ENCODE results near the gene SLC30A1. TPM values are rescaled to one million over a fixed set of nuclear protein-coding genes. Genes with fewer than 3 reads are reported as not detected.

SLC30A1 gene
- polyA plus RNA-seq, 1 of the 3 experiments (the other 2 are of a cell fraction) = 6.9 TPM

- no peak for TF ChIP-seq SMC3 (IDR thresholded peaks at IDR 0.05; ENCODE audit: low read depth, low read length)
- H3K79me2 ChIP-seq (ENCODE audit: insufficient read depth) = no peaks in the 10 kb centered on the region
- no peaks in the 10 kb centered on the region for H3K27me3 ChIP-seq (ENCODE audit: insufficient read depth)
- H3K9ac ChIP-seq = no peak overlapping the region
- H3K4me2 ChIP-seq = no peak overlapping the region
- WGBS (ENCODE audit: low lambda C conversion rate) = 90% methylated on average over 5 of the region's 5 CpGs
- DNase-seq = no peak
- H3K27ac ChIP-seq (ENCODE audit: low read depth in 2 of 2, low read length in 1 of 2) = no peak overlapping the region
- no peak overlapping the region for H3K4me3 ChIP-seq (ENCODE audit: low read depth in 2 of 2, low read length in 1 of 2)
- no peaks in the 10 kb centered on the region for H3K9me2 ChIP-seq
- POLR2A ChIA-PET = no interaction called here
- no peaks in the 10 kb centered on the region for H3K36me3 ChIP-seq (replicated peaks in 1 of 2; ENCODE audit: control insufficient read depth in 1 of 2, insufficient read depth in 2 of 2, low read length in 1 of 2)
- H3K9me3 ChIP-seq = no peaks in the 10 kb centered on the region
- no peaks in the 10 kb centered on the region for H4K20me1 ChIP-seq (ENCODE audit: insufficient read depth)
- CTCF ChIA-PET = interaction anchor here (0.6 kb wide), 1 partner anchor 924 kb away, joined by 3 read pairs; no protein-coding TSS in a partner anchor
- no peaks in the 10 kb centered on the region for H3F3A ChIP-seq (replicated peaks; ENCODE audit: insufficient read depth)
- no peak overlapping the region for H2AFZ ChIP-seq (ENCODE audit: low read depth)
- no peaks in the 10 kb centered on the region for H3K4me1 ChIP-seq (ENCODE audit: control insufficient read depth in 1 of 2, insufficient read depth in 2 of 2, low read depth in 1 of 2, low read length in 1 of 2)
These were observed 44.2 kb downstream of the SLC30A1 start for GRCh38 chr1:211534545-211535291.

GRCh38 chr1:211532088-211532444 is 46.9 kb downstream of the SLC30A1 start:
- no peaks in the 10 kb centered on the region for H3K36me3 ChIP-seq (replicated peaks in 1 of 2; ENCODE audit: control insufficient read depth in 1 of 2, insufficient read depth in 2 of 2, low read length in 1 of 2)
- TF ChIP-seq RCOR1 (IDR thresholded peaks at IDR 0.05; ENCODE audit: low read length) = no peak
- TF ChIP-seq FOXJ3 (CRISPR knock-in tag; IDR thresholded peaks at IDR 0.05) = no peak
- TF ChIP-seq, protein P1, sequence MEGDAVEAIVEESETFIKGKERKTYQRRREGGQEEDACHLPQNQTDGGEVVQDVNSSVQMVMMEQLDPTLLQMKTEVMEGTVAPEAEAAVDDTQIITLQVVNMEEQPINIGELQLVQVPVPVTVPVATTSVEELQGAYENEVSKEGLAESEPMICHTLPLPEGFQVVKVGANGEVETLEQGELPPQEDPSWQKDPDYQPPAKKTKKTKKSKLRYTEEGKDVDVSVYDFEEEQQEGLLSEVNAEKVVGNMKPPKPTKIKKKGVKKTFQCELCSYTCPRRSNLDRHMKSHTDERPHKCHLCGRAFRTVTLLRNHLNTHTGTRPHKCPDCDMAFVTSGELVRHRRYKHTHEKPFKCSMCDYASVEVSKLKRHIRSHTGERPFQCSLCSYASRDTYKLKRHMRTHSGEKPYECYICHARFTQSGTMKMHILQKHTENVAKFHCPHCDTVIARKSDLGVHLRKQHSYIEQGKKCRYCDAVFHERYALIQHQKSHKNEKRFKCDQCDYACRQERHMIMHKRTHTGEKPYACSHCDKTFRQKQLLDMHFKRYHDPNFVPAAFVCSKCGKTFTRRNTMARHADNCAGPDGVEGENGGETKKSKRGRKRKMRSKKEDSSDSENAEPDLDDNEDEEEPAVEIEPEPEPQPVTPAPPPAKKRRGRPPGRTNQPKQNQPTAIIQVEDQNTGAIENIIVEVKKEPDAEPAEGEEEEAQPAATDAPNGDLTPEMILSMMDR (IDR thresholded peaks at IDR 0.05) = no peak
- no peak for TF ChIP-seq SMC3 (IDR thresholded peaks at IDR 0.05; ENCODE audit: low read depth, low read length)
- no peak for TF ChIP-seq ELF1 (IDR thresholded peaks at IDR 0.05)
- TF ChIP-seq GABPA (IDR thresholded peaks at IDR 0.05; ENCODE audit: low read depth) = no peak
- no peak for TF ChIP-seq EP300 (IDR thresholded peaks at IDR 0.05; ENCODE audit: borderline replicate concordance in 1 of 2, low read depth in 1 of 2, low read length in 1 of 2)
- TF ChIP-seq TAF1 (IDR thresholded peaks at IDR 0.05; ENCODE audit: borderline replicate concordance, low read depth, low read length) = no peak
- TF ChIP-seq, protein P2, sequence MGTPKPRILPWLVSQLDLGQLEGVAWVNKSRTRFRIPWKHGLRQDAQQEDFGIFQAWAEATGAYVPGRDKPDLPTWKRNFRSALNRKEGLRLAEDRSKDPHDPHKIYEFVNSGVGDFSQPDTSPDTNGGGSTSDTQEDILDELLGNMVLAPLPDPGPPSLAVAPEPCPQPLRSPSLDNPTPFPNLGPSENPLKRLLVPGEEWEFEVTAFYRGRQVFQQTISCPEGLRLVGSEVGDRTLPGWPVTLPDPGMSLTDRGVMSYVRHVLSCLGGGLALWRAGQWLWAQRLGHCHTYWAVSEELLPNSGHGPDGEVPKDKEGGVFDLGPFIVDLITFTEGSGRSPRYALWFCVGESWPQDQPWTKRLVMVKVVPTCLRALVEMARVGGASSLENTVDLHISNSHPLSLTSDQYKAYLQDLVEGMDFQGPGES (IDR thresholded peaks at IDR 0.05; ENCODE audit: low read depth, low read length) = no peak
- TF ChIP-seq JUND (IDR thresholded peaks at IDR 0.05) = no peak
- no peaks in the 10 kb centered on the region for H3K79me2 ChIP-seq (ENCODE audit: insufficient read depth)
- POLR2A ChIA-PET = no interaction called here
- H4K20me1 ChIP-seq (ENCODE audit: insufficient read depth) = no peaks in the 10 kb centered on the region
- no peaks in the 10 kb centered on the region for H3K9me2 ChIP-seq
- no peaks in the 10 kb centered on the region for H3F3A ChIP-seq (replicated peaks; ENCODE audit: insufficient read depth)
- no peaks in the 10 kb centered on the region for H3K4me1 ChIP-seq (ENCODE audit: control insufficient read depth in 1 of 2, insufficient read depth in 2 of 2, low read depth in 1 of 2, low read length in 1 of 2)
- CTCF ChIA-PET = interaction anchor here (0.9 to 3.8 kb wide), 3 partner anchors 9 to 115 kb away, joined by 3 to 22 read pairs (median 3); no protein-coding TSS in a partner anchor
- no peaks in the 10 kb centered on the region for H3K27me3 ChIP-seq (ENCODE audit: insufficient read depth)
- DNase-seq = no peak
- H2AFZ ChIP-seq (ENCODE audit: low read depth) = no peak overlapping the region
- H3K9ac ChIP-seq = no peak overlapping the region
- no peak overlapping the region for H3K4me3 ChIP-seq (ENCODE audit: low read depth in 2 of 2, low read length in 1 of 2)
- H3K4me2 ChIP-seq = no peak overlapping the region
- H3K9me3 ChIP-seq = no peaks in the 10 kb centered on the region
- no peak overlapping the region for H3K27ac ChIP-seq (ENCODE audit: low read depth in 2 of 2, low read length in 1 of 2)
- WGBS (ENCODE audit: low lambda C conversion rate) = 89% methylated on average over 5 of the region's 6 CpGs

Data from SK-N-SH (cell line).